GM13976 (cell line): ENCODE data around the gene CUEDC1.

Experiments
- DNase-seq: peaks from one replicate; pipeline ENCODE4 v3.0.0; 2012; ENCODE audit warnings: low spot score
- CTCF ChIP-seq: IDR thresholded peaks from 2 replicates; pipeline ENCODE4 v1.5.1; 2012; ENCODE audit warnings: borderline replicate concordance, mild to moderate bottlenecking; ENCODE audit not compliant: insufficient read depth; ENCODE audit errors: extremely low read depth, missing control alignments, control extremely low read depth
- in situ Hi-C: fragments of 300-500 bp; cut with MboI; formaldehyde crosslinking; loops from one replicate; pipeline ENCODE4 v1.12.0; 2022; ENCODE audit warnings: low sequenced_read_pairs, mixed read lengths, inconsistent platforms; ENCODE audit not compliant: unreplicated experiment

Gene CUEDC1

GRCh38 chr17:57875290-57876022 is 79.8 kb downstream of the CUEDC1 start:
- no peak for TF ChIP-seq CTCF
- DNase-seq, result no peak
- in situ Hi-C loops, result no loop called here

DNA sequence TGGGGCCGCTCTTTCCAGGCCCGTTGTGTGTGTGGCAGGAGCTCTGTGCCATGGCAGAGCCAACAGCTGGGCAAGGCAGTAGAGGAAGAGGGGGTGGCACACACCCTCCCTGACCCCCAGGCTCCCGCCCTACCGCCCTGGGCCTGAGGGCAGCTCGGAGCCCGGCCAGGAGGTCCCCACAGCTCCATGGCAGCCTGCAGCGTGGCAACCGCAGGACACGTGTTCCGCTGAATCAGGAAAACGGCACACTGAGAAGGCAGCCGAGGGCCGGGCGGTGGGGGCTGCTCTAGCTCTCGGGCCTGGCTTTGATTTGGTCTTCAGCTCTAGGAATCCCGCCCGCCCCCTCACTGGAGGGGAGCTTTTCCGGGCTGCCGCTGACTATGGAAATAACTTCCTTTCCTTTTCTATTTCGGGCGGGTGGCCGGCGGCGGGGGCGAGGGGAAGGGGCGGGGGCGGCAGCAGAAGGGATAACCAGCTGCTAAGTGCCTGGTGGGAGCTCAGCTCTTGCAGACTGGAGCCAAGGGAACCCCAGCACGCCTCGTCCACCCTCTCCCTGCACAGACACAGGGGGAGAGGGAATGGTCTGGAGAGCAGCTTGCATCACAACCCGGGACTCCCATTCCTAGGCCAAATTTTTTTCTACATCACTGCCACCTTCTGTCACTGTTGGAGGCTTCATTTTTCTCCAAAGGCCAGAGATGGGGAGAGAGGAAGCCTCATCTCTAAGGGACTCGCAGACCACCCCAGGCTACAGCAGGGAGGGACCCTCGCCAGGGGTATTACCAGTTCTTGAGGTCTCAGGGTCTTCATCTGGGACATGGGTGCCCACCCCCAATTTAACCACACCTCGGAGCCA is 80.5 kb downstream of the CUEDC1 start:
- in situ Hi-C loops, result no loop called here
- DNase-seq, result no peak

DNA sequence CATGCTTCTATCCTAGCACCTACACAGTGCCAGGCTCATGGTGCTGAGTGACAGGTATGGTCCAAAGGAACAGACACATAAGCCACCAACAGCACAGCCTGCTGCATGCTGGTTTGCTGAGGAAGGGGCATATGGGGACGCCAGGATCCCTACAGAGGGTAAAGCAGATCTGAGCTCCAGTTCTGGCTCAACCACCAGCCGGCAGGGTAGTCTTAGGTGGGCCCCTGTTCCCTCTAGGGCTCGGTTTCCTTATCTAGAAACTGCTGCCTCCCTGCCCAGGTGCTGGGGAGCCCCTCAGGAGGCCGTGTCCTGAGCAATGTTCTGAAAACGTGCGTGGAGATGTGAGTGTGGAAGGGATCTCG is 81.2 kb downstream of the CUEDC1 start:
- DNase-seq, result no peak
- no peak for TF ChIP-seq CTCF
- in situ Hi-C loops, result no loop called here

More for the DNA sequence above, 80.5 kb downstream of the CUEDC1 start:
- TF ChIP-seq CTCF, result no peak

- no peak for TF ChIP-seq CTCF
- in situ Hi-C loops, result no loop called here
- DNase-seq, result no peak
These were observed 81.8 kb downstream of the CUEDC1 start for GRCh38 chr17:57873261-57874057.

- no peak for DNase-seq
- no peak for TF ChIP-seq CTCF
- in situ Hi-C loops, result no loop called here
These were observed 82.7 kb downstream of the CUEDC1 start for GRCh38 chr17:57872536-57872935.

DNA sequence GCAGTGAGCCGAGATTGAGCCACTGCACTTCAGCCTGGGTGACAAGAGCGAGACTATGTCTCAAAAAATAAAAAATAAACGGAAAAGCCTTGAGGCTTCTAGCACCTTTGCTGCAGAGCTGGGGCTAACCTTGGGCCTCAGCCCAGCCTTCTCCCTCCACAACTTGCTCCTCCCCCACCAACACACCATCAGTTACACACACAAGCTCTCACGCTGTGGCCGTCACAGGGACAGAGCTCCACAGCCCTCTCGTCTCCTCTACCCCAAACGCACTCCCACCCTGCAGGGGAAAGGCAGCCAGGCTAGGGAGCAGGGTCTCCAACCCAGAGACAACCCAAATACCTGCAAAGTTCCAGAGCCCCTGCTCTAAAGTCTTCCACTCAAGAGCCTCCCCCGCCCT is 83.3 kb downstream of the CUEDC1 start:
- DNase-seq, result no peak
- in situ Hi-C loops, result no loop called here
- TF ChIP-seq CTCF, result no peak
